HepG2 (cell line): Measurements from ENCODE around the gene ITGB2.

ENCODE experiments used
- BRCA1 ChIP-seq: sonication (generic); formaldehyde crosslinking; IDR thresholded peaks from 2 replicates; pipeline ENCODE4 v1.4.0; 2020; ENCODE audit warnings: missing genetic modification reagents
- CAMTA2 ChIP-seq: sonication (generic); formaldehyde crosslinking; IDR thresholded peaks from 2 replicates; pipeline ENCODE4 v1.4.0; 2020; ENCODE audit warnings: mild to moderate bottlenecking, missing genetic modification reagents, borderline replicate concordance
- FOXO4 ChIP-seq: sonication (generic); formaldehyde crosslinking; conservative IDR thresholded peaks from 2 replicates; pipeline ENCODE4 v1.8.1; 2023; ENCODE audit warnings: missing genetic modification reagents
- HNRNPH1 ChIP-seq: fragments of 200-400 bp; formaldehyde crosslinking; optimal IDR thresholded peaks from 2 replicates; pipeline ENCODE3; 2017; ENCODE audit warnings: mild to moderate bottlenecking, low read depth, low read length
- LRRFIP1 ChIP-seq: sonication (generic); formaldehyde crosslinking; conservative IDR thresholded peaks from 2 replicates; pipeline ENCODE4 v1.4.0; 2020; ENCODE audit warnings: missing genetic modification reagents
- MNT ChIP-seq: fragments of 450-650 bp; IDR thresholded peaks from 2 replicates; pipeline ENCODE4 v1.6.1; 2016
- SMC3 ChIP-seq: IDR thresholded peaks from 2 replicates; pipeline ENCODE4 v1.6.1; 2011; ENCODE audit warnings: low read length, improper control_type of control experiment
- TCF7 ChIP-seq: sonication (generic); IDR thresholded peaks from 2 replicates; pipeline ENCODE4 v1.6.1; 2016; ENCODE audit warnings: antibody characterized with exemption, low read depth
- ZFX ChIP-seq: sonication (generic); formaldehyde crosslinking; IDR thresholded peaks from 2 replicates; pipeline ENCODE4 v1.4.0; 2020; ENCODE audit warnings: mild to moderate bottlenecking, low read depth, missing genetic modification reagents, moderate library complexity
- ZNF225 ChIP-seq: sonication (generic); formaldehyde crosslinking; IDR thresholded peaks from 2 replicates; pipeline ENCODE4 v1.4.0; 2020; ENCODE audit warnings: mild to moderate bottlenecking, missing genetic modification reagents
- ZNF431 ChIP-seq: sonication (generic); formaldehyde crosslinking; IDR thresholded peaks from 2 replicates; pipeline ENCODE4 v1.9.0; 2022; ENCODE audit warnings: missing genetic modification reagents, low read depth, mild to moderate bottlenecking, borderline replicate concordance
- TF ChIP-seq, protein P1 (sequence below): sonication (generic); formaldehyde crosslinking; IDR thresholded peaks from 2 replicates; pipeline ENCODE4 v1.5.0; 2020; ENCODE audit warnings: mild to moderate bottlenecking, missing genetic modification reagents, moderate library complexity
- TF ChIP-seq, protein P2 (sequence below): IDR thresholded peaks from 2 replicates; pipeline ENCODE4 v1.6.1; 2012; ENCODE audit warnings: inconsistent platforms

DNA sequence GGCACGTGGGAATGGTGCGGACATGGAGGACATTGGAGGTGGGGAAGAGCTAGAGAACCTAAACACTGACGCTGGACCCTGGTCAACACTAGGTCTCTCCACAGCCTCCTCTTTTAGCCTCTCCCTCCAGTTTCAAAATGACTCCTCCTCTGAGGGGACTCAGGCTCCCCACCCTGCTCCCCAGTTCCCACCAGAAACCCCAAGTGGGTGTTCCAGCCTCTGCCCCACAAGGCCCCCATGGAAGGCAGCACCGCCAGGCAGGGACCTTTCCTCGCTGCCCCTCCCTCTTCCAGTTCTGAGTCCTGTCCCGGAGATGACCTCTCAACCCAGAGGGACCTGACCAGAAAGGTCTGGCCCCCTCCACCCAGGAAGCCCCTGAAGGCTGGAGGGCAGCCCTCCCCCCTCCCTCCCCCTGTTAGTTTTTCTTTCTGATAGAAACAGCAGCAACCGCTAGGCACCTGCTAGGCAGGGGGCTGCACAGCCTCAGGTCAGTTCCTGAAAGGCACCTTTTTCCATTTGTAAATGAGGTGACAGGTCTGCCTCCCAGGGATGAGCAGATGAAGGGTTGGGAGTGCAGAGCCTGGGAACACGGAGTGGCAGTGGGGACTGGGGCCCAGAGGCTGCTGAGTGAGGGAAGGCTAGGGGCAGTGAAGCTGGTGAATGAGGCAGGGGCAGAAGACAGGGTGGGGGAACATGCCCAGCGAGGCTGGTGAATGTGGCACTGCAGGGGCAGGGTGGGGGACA lies 9.3 kb upstream of the ITGB2 start:
- TF ChIP-seq HNRNPH1 = no peak
- TF ChIP-seq SMC3 = no peak
- TF ChIP-seq, protein P1, sequence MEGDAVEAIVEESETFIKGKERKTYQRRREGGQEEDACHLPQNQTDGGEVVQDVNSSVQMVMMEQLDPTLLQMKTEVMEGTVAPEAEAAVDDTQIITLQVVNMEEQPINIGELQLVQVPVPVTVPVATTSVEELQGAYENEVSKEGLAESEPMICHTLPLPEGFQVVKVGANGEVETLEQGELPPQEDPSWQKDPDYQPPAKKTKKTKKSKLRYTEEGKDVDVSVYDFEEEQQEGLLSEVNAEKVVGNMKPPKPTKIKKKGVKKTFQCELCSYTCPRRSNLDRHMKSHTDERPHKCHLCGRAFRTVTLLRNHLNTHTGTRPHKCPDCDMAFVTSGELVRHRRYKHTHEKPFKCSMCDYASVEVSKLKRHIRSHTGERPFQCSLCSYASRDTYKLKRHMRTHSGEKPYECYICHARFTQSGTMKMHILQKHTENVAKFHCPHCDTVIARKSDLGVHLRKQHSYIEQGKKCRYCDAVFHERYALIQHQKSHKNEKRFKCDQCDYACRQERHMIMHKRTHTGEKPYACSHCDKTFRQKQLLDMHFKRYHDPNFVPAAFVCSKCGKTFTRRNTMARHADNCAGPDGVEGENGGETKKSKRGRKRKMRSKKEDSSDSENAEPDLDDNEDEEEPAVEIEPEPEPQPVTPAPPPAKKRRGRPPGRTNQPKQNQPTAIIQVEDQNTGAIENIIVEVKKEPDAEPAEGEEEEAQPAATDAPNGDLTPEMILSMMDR (CRISPR knock-in tag) = no peak
- TF ChIP-seq CAMTA2 (CRISPR knock-in tag) = no peak
- no peak for TF ChIP-seq ZFX (CRISPR knock-in tag)
- TF ChIP-seq, protein P2, sequence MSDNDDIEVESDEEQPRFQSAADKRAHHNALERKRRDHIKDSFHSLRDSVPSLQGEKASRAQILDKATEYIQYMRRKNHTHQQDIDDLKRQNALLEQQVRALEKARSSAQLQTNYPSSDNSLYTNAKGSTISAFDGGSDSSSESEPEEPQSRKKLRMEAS = no peak
- TF ChIP-seq MNT = no peak
- TF ChIP-seq ZNF225 = no peak
- no peak for TF ChIP-seq BRCA1 (CRISPR knock-in tag)
- TF ChIP-seq TCF7 = no peak
- no peak for TF ChIP-seq ZNF431 (CRISPR knock-in tag)
- no peak for TF ChIP-seq LRRFIP1 (CRISPR knock-in tag)
- no peak for TF ChIP-seq FOXO4 (CRISPR knock-in tag)
